ENCODE data around the gene ALG14. TPM values are rescaled to one million over a fixed set of nuclear protein-coding genes. Genes with fewer than 3 reads are reported as not detected.
"Not testable (repeated sequence)": the region's sequence is repeated elsewhere in the genome, so short reads cannot be mapped to it uniquely, and the experiment has no call there.

The ALG14 gene
- total RNA-seq, 2 experiments from 2014 or later = 2.5 to 2.9 TPM

DNA sequence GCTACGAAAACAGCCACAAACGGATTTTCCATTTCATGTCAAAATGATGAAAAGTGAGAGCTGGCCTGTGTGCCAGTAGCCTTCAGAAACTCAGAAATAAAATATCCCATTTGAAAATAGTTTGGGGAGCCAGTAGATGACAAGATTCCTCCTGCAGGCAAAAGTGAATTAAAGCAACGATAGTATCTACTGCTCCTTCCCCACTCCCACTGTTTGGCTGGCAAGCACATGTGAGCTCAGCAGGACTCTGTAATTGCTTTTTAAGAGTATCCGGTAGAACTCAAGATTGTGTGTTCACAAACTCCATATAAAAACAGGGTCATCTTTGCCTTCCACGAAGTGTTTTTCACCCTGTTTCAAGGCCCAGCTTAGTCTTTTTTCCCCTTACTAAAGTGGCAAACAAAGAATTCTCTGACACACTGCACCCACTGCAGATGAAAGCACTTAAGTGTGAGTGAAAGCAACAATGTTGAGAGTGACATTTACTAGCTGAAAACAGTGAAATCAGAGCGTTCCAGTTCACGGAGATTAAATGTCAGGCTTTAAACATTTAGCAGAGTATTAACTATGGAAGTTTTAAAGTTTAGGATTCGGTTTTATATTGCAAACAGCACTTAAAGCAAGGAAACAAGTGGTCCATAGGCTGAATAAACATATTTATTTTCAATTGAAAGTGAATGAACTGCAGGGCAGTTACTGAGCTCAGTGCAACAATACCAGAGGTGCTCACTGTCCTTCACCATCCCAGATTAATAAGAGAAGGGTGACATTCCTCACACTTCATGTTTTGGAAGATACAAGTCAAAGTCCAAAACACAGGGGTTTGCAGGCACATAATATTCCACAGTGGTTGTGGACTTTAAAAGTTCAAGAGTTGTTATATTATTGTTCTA, 70.0 kb downstream of the ALG14 start:
- no peaks in the 10 kb centered on the region for H3K9me3 Mint-ChIP-seq
- ATAC-seq (no peak), DNase-seq (no peak)
- no peak overlapping the region for H3K4me3 Mint-ChIP-seq
- H3K27me3 Mint-ChIP-seq = no peaks in the 10 kb centered on the region
- ChIA-PET POLR2A (no interaction called here), CTCF (interaction anchor here (1.2 kb wide), 1 partner anchor 148 kb away, joined by 3 read pairs; no protein-coding TSS in a partner anchor)
- no peak for TF ChIP-seq CTCF (IDR thresholded peaks at IDR 0.05)
- H3K27ac Mint-ChIP-seq = no peak overlapping the region
- intact Hi-C loops (cut with micrococcal nuclease) = no loop called here
- H3K4me1 Mint-ChIP-seq (ENCODE audit: low read depth) = no peaks in the 10 kb centered on the region
- H3K36me3 Mint-ChIP-seq (ENCODE audit: low read depth) = no peaks in the 10 kb centered on the region

DNA sequence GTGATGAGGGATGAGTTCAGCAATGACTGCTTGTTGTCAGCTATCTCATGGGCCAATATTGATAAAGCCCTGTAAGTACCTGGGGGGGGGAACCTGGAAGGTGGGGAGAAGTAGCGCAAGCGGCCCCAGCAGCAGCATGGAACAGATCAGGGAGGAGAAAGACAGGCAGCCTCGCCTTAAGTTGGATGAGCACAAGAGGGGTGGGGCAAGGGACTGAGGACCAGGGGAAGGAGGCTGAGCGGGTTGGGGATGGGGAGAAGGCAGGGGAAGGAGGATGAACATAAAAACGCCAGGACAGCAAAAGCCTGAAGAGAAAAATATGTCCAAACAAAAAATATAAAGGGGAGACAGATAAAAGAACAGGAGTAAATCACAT, 70.6 kb downstream of the ALG14 start:
- CTCF ChIA-PET = interaction anchor here (0.9 kb wide), 1 partner anchor 41 kb away, joined by 4 read pairs; no protein-coding TSS in a partner anchor
- Mint-ChIP-seq H3K36me3 (ENCODE audit: low read depth) (no peaks in the 10 kb centered on the region), H3K27ac (no peak overlapping the region), H3K4me1 (ENCODE audit: low read depth) (no peaks in the 10 kb centered on the region), H3K27me3 (no peaks in the 10 kb centered on the region), H3K4me3 (no peak overlapping the region), H3K9me3 (no peaks in the 10 kb centered on the region)
- ATAC-seq (no peak), DNase-seq (no peak)
- POLR2A ChIA-PET = no interaction called here
- TF ChIP-seq CTCF (IDR thresholded peaks at IDR 0.05) = no peak
- intact Hi-C loops (cut with micrococcal nuclease) = no loop called here

GRCh38 chr1:94999456-95000131, 73.2 kb downstream of the ALG14 start:
- no peak overlapping the region for H3K4me3 Mint-ChIP-seq
- no peak for ATAC-seq
- no peaks in the 10 kb centered on the region for H3K36me3 Mint-ChIP-seq (ENCODE audit: low read depth)
- TF ChIP-seq CTCF (IDR thresholded peaks at IDR 0.05) = no peak
- no peak overlapping the region for H3K27ac Mint-ChIP-seq
- intact Hi-C loops (cut with micrococcal nuclease) = no loop called here
- H3K9me3 Mint-ChIP-seq = no peaks in the 10 kb centered on the region
- DNase-seq = no peak
- no peaks in the 10 kb centered on the region for H3K27me3 Mint-ChIP-seq
- H3K4me1 Mint-ChIP-seq (ENCODE audit: low read depth) = peaks cover 5% of the 10 kb centered on the region
- ChIA-PET POLR2A (no interaction called here), CTCF (interaction anchor here (1.3 kb wide), 1 partner anchor 11 kb away, joined by 4 read pairs; no protein-coding TSS in a partner anchor)

- ChIA-PET CTCF (interaction anchor here (1.3 kb wide), 1 partner anchor 10 kb away, joined by 4 read pairs; no protein-coding TSS in a partner anchor), POLR2A (no interaction called here)
- H3K9me3 Mint-ChIP-seq = no peaks in the 10 kb centered on the region
- no peak for TF ChIP-seq CTCF (IDR thresholded peaks at IDR 0.05)
- intact Hi-C loops (cut with micrococcal nuclease) = no loop called here
- H3K27ac Mint-ChIP-seq = no peak overlapping the region
- H3K36me3 Mint-ChIP-seq (ENCODE audit: low read depth) = no peaks in the 10 kb centered on the region
- ATAC-seq (no peak), DNase-seq (no peak)
- H3K27me3 Mint-ChIP-seq = no peaks in the 10 kb centered on the region
- no peak overlapping the region for H3K4me3 Mint-ChIP-seq
- H3K4me1 Mint-ChIP-seq (ENCODE audit: low read depth) = peaks cover 12% of the 10 kb centered on the region
Measured at GRCh38 chr1:94998748-94999147, 74.0 kb downstream of the ALG14 start.

DNA sequence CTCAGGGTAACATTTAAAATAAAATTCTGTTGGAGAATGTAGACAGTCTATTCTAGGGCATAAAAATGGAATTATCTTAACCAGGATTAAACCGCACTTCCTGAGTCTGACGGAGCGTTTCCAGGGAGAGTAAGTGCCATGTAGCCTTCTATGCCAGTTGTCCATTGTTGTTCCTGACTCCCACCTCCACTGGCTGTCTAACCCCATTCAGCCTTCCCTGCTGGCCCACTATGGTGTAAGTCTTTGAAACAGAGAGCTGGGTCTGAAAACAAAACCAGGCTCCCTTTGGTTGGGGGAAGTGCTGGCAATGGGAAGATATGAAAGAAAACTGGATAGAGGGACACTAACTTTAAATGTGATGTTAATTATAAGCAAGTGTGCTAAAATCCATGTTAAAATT, 74.6 kb downstream of the ALG14 start:
- H3K27me3 Mint-ChIP-seq = no peaks in the 10 kb centered on the region
- H3K4me1 Mint-ChIP-seq (ENCODE audit: low read depth) = peaks cover 12% of the 10 kb centered on the region
- H3K4me3 Mint-ChIP-seq = no peak overlapping the region
- ATAC-seq (no peak), DNase-seq (no peak)
- ChIA-PET CTCF (interaction anchor here (1.3 kb wide), 1 partner anchor 9 kb away, joined by 4 read pairs; no protein-coding TSS in a partner anchor), POLR2A (no interaction called here)
- no peaks in the 10 kb centered on the region for H3K36me3 Mint-ChIP-seq (ENCODE audit: low read depth)
- H3K27ac Mint-ChIP-seq = no peak overlapping the region
- intact Hi-C loops (cut with micrococcal nuclease) = no loop called here
- no peaks in the 10 kb centered on the region for H3K9me3 Mint-ChIP-seq
- no peak for TF ChIP-seq CTCF (IDR thresholded peaks at IDR 0.05)

GRCh38 chr1:94995536-94995935, 77.2 kb downstream of the ALG14 start:
- H3K27me3 Mint-ChIP-seq; ATAC-seq; DNase-seq; H3K36me3 Mint-ChIP-seq (ENCODE audit: low read depth); CTCF ChIA-PET; intact Hi-C loops (cut with micrococcal nuclease); H3K9me3 Mint-ChIP-seq; H3K4me3 Mint-ChIP-seq; POLR2A ChIA-PET; H3K27ac Mint-ChIP-seq: not testable (repeated sequence)
- peaks cover 12% of the 10 kb centered on the region for H3K4me1 Mint-ChIP-seq (ENCODE audit: low read depth)
